Articular chondrocyte of knee joint (primary cell): ENCODE data around the gene ANKRD49. TPM values are rescaled to one million over a fixed set of nuclear protein-coding genes. Genes with fewer than 3 reads are reported as not detected.

Experiments used
- small RNA-seq: library from RNA; depleted of rRNA; stranded (forward); fragments of <200 nt; gene quantifications from one replicate; pipeline ENCODE3, GENCODE V24; 2012
- total RNA-seq: library from RNA; depleted of rRNA; stranded (reverse); fragments of >200 nt; gene quantifications from 2 replicates; pipeline ENCODE4 v1.2.3, GENCODE V29; 2012

Gene ANKRD49, protein sequence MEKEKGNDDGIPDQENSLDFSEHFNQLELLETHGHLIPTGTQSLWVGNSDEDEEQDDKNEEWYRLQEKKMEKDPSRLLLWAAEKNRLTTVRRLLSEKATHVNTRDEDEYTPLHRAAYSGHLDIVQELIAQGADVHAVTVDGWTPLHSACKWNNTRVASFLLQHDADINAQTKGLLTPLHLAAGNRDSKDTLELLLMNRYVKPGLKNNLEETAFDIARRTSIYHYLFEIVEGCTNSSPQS
- 15.4 and 17.7 TPM in 2 replicates for total RNA-seq

DNA sequence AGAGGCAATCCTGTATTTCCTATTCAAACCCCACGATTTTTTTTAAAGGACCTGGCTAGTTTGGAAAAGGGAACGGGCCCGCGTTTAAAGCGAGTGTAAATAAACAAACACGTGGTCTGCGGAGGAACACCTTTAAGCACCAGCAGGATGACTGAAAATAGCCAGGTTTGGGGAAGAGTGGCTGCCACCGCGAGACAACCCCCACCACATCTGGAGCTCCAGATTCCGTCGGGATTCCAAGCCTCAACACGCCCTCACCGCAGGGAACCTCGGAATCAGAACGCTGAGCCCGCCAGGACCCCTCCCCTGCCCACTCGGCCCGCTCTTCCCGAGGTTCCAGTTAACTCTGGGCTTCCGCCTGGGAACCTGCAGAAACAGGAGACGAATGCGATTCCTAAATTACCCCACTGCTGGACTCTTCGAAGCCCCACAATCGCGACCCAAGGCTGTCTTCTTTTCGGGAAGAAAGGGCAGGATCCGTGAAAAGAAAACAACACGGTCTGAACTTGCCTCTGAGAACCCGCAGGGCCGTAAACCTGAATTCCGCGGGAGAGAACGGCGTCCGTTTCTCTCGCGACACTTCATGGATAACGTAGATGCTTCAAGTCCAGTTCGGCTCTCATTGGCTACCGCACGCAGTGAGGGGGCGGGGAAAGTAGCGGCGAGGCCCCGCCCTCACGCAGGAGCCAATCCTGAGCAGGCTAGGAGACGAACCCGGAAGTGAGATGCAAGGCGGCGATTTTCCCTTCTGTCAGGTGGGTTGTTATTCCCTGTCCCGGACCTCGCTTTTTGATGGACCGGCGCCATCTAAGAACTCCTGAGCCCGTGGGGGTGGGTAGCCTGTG, at the start of gene ANKRD49, which contains the start of gene MRE11:
Gene ANKRD49, plus strand, starts transcription at position 704 of the 845 bp plus-strand sequence. CDS start 2,710 bp downstream, outside the sequence.
Gene MRE11, minus strand, starts transcription at position 564 of the 845 bp plus-strand sequence. CDS start 1,043 bp downstream, outside the sequence.

DNA sequence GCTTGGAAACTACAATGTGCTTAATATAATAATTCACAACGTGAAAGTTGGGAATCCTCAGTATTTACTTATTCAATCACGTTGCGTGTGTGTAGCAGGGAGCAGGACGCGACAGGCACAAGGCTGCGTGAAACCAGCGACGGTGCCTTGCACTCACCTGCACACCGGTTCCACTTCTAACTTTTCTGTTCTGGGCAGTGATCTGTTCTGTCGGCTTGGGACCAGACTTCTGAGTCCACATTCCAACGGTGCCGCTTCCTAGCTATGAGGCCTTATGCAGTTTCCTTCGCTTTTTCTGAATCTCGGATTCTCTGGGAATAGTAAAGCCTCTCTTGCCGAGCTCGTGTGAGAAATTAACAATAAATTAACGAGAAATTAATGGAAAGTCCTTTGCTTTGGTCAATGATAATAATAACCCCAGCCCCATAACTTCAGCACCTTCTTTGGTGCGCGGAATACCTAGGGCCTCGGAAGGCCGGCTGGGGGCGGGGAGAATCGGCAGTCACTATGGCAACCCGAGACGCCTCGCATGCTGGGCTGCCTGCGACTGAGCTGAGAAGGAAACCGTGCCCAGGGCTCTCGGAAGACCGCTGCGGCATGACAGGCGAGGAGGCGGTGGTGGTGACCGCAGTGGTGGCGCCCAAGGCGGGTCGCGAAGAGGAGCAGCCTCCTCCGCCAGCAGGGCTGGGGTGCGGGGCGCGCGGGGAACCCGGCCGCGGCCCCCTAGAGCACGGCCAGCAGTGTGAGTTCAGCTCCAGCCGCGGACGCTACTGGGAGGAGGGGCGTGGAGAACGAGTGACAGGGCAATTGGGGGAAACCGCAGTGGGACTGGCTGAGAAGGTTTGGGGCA, 18.4 kb downstream of the ANKRD49 start, which contains the start of gene C11orf97:
Gene C11orf97, plus strand, starts transcription at position 530 of the 850 bp plus-strand sequence. Its CDS starts 68 bp downstream, at position 598.

DNA sequence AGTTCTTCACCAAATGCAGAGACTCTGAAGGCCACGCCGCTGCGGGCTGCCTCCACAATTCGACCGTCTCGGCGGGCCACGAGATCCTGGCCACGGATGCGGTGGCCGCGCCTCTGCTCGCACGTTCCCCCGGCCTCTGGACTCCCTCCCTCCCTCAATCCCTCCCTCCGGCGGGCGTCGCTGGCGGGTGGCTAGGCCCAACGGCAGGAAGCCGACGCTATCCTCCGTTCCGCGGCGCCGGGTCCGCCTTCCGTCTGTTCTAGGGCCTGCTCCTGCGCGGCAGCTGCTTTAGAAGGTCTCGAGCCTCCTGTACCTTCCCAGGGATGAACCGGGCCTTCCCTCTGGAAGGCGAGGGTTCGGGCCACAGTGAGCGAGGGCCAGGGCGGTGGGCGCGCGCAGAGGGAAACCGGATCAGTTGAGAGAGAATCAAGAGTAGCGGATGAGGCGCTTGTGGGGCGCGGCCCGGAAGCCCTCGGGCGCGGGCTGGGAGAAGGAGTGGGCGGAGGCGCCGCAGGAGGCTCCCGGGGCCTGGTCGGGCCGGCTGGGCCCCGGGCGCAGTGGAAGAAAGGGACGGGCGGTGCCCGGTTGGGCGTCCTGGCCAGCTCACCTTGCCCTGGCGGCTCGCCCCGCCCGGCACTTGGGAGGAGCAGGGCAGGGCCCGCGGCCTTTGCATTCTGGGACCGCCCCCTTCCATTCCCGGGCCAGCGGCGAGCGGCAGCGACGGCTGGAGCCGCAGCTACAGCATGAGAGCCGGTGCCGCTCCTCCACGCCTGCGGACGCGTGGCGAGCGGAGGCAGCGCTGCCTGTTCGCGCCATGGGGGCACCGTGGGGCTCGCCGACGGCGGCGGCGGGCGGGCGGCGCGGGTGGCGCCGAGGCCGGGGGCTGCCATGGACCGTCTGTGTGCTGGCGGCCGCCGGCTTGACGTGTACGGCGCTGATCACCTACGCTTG, 50.2 kb downstream of the ANKRD49 start, which contains the start of gene FUT4:
Gene FUT4, plus strand, starts transcription at position 227 of the 951 bp plus-strand sequence. Its CDS starts 213 bp downstream, at position 440.

Small RNA genes lying within 50 kb of the gene (small RNA-seq; reads per million reads assigned to genes)
- 0.61 reads per million, percentile 20 among the genes with 10 or more reads in this experiment for gene MIR548L

Other genes starting within 250 kb of the ANKRD49 start
- not detected in 2 replicates for gene IZUMO1R, start 189.4 kb upstream of the ANKRD49 start, total RNA-seq
- not detected in 2 replicates for gene GPR83, start 92.6 kb upstream of the ANKRD49 start, total RNA-seq
- 14.6 and 18.0 TPM in 2 replicates for gene MRE11, start 140 bp upstream of the ANKRD49 start, total RNA-seq
- gene C11orf97, start 18.5 kb downstream of the ANKRD49 start, total RNA-seq = not detected in 2 replicates
- 10.7 and 10.8 TPM in 2 replicates for gene FUT4, start 49.9 kb downstream of the ANKRD49 start, total RNA-seq
- 4.4 and 6.8 TPM in 2 replicates for gene PIWIL4, start 73.4 kb downstream of the ANKRD49 start, total RNA-seq